ENCODE measurements around the gene ZDBF2. TPM values are rescaled to one million over a fixed set of nuclear protein-coding genes. Genes with fewer than 3 reads are reported as not detected.
A peak's percentile ranks its signal among the peaks of the same experiment; 100 is the strongest.
"Not testable (repeated sequence)": the region's sequence is repeated elsewhere in the genome, so short reads cannot be mapped to it uniquely, and the experiment has no call there.

The ZDBF2 gene
- polyA plus RNA-seq, 4 donors = 9.0 to 12.9 (median 10.8) TPM

DNA sequence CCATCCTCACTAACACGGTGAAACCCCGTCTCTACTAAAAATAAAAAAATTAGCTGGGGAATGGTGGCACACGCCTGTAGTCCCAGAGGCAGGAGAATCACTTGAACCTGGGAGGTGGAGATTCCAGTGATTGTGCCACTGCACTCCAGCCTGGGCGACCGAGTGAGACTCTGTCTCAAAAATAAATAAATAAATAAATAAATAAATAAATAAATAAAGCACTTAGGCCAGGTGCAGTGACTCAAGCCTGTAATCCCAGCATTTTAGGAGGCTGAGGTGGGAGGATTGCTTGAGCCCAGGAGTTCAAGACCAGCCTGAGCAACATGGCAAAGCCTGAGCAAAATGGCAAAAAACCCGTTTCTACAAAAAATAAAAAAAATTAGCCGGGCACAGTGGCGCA lies 15.8 kb upstream of the ZDBF2 start:
- not testable (repeated sequence) for DNase-seq (ENCODE audit: low read depth in 4 of 4, low spot score in 3 of 4)

GRCh38 chr2:206259376-206260187 lies 14.9 kb upstream of the ZDBF2 start:
- DNase-seq (ENCODE audit: low read depth in 4 of 4, low spot score in 3 of 4) = no peak

DNA sequence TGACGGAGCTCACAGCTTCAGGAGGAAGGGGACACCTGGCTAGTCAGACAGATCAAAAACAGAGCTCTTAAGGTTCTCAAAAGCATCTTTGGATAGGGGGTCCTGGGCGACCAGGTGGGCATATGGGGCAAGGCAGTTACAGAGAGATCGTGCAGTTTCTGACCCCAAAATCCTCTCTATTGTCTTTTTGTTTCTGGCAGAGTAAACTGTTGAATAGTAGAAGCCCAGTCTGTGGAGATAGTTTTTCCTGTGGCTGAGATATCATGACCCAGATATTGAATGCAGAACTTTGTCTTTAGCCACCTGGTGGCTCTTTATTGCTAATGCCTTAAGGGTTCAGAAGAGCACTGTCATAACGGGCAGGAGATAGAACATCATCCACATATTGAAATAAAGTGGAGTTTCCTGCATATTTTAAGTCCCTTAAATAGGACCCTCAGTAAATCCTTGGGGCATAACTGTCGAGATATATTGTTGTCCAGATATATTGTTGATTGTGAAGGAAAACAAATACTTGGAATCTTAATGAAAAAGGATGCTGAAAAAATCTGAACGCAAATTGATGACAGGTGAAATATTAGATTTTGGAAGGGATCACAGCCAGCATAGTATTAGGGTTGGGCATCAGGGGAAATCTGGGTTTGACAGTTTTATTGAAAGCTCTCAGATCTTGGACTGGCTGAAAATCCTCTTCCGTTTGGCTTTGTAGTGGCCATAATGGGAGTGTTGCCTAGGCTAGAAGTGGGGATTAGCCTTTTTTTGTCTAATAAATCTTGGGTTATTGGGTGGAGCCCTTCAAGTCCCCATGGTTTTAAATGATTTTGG lies 14.1 kb upstream of the ZDBF2 start:
- DNase-seq (ENCODE audit: low read depth in 4 of 4, low spot score in 3 of 4) = no peak

- no peak for DNase-seq (ENCODE audit: low read depth in 4 of 4, low spot score in 3 of 4)
These were observed 10.4 kb upstream of the ZDBF2 start for GRCh38 chr2:206263959-206264603.

DNA sequence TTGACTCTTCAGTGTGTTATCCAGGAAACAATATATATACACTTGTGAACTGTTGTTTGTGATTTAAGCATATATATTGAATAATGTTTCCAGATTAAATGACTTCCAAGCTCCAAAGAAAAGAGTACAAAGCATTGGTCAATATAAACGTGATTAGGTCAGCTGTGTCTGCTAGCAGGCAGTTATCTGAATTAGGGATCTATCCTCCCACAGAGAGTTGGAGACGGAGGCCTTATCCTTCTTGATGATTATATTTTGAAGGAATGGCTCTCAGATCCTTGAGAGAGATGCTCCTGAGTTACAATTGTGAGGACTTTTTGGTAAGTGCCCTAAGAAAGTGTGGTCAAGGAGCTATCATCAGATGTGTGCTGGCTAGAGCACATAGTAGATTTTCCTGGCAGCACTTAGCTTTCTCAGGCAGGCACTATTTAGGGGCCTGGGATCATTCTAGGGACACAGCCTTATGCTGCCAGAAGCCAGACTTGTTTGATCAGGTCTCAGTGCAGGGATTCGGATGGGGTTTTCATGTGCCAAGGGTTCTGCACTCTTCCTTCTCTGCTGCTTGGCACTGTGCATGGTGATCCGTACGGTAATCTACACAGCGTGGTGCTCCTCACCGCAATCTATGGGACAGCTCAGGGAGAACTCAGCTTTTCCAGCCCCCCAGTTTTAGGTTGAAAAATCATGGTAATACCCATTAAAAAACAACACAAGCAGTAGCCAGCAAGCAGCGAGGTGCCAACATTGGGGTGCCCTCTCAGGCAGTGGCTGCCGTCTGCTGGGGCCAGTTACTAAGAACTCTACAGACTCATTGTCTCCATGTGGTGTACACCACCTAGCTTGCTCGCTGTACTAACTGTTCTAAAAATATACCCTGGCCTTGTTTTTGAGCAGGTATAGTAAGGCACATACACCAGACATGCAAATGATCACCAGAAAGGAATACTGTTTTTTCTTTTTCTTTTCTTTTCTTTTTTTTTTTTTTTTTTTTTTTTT lies 8.0 kb upstream of the ZDBF2 start:
- DNase-seq (ENCODE audit: low read depth in 4 of 4, low spot score in 3 of 4) = no peak

- no peak for DNase-seq (ENCODE audit: low read depth in 4 of 4, low spot score in 3 of 4)
These were observed 6.9 kb upstream of the ZDBF2 start for GRCh38 chr2:206267567-206267966.

GRCh38 chr2:206271065-206271464 lies 3.4 kb upstream of the ZDBF2 start:
- DNase-seq (ENCODE audit: low read depth in 4 of 4, low spot score in 3 of 4) = no peak

- no peak for DNase-seq (ENCODE audit: low read depth in 4 of 4, low spot score in 3 of 4)
These were observed 558 bp upstream of the ZDBF2 start for GRCh38 chr2:206273905-206274304.

GRCh38 chr2:206275312-206276055 lies 1.0 kb downstream of the ZDBF2 start:
- peak in 1 of 4 donors; percentile 28 for DNase-seq (ENCODE audit: low read depth in 4 of 4, low spot score in 3 of 4)

- no peak for DNase-seq (ENCODE audit: low read depth in 4 of 4, low spot score in 3 of 4)
These were observed 1.9 kb downstream of the ZDBF2 start for GRCh38 chr2:206276169-206276942.

GRCh38 chr2:206277503-206277902 lies 3.0 kb downstream of the ZDBF2 start:
- no peak for DNase-seq (ENCODE audit: low read depth in 4 of 4, low spot score in 3 of 4)

GRCh38 chr2:206282746-206283145 lies 8.3 kb downstream of the ZDBF2 start:
- no peak for DNase-seq (ENCODE audit: low read depth in 4 of 4, low spot score in 3 of 4)

- DNase-seq (ENCODE audit: low read depth in 4 of 4, low spot score in 3 of 4) = no peak
These were observed 12.7 kb downstream of the ZDBF2 start for GRCh38 chr2:206287197-206287596.

DNA sequence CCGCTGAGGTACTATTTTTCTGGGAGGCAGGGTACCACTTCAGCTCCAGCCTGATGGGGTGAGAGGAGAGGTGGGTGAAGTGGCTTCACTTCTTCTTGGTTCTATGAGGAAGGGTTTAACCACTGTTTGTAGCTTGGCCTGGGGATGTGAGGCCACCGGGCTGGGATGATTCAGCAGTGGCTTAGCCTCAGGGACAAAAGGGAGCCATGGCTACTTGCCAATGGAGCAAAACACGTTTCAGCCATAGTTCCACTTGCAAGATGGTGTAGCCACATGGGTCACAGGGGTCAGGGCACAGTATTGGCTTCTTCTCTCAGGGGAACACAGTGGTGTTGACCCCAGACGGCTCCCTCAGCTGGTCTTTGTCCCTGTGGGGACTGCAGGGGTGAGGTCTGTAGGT lies 14.9 kb downstream of the ZDBF2 start:
- no peak for DNase-seq (ENCODE audit: low read depth in 4 of 4, low spot score in 3 of 4)

GRCh38 chr2:206296128-206296527 lies 21.7 kb downstream of the ZDBF2 start:
- no peak for DNase-seq (ENCODE audit: low read depth in 4 of 4, low spot score in 3 of 4)

DNA sequence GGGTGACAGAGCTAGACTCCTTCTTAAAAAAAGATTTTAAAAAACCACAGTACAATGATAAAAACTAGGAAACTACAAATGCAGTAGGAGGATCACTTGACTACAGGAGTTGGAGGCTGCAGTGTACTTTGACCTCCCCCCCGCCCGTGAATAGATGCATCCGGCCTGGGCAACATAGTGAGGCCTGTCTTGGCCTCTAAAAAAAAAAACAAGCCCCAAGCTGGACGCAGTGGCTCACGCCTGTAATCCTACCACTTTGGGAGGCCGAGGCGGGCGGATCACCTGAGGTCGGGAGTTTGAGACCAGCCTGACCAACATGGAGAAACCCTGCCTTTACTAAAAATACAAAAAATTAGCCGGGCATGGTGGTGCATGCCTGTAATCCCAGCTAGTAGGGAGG lies 25.1 kb downstream of the ZDBF2 start:
- not testable (repeated sequence) for DNase-seq (ENCODE audit: low read depth in 4 of 4, low spot score in 3 of 4)

- no peak for DNase-seq (ENCODE audit: low read depth in 4 of 4, low spot score in 3 of 4)
These were observed 31.2 kb downstream of the ZDBF2 start for GRCh38 chr2:206305523-206306245.

- no peak for DNase-seq (ENCODE audit: low read depth in 4 of 4, low spot score in 3 of 4)
These were observed 36.6 kb downstream of the ZDBF2 start for GRCh38 chr2:206311026-206311425.
